ENCODE results near the gene LTBP1.

DNA sequence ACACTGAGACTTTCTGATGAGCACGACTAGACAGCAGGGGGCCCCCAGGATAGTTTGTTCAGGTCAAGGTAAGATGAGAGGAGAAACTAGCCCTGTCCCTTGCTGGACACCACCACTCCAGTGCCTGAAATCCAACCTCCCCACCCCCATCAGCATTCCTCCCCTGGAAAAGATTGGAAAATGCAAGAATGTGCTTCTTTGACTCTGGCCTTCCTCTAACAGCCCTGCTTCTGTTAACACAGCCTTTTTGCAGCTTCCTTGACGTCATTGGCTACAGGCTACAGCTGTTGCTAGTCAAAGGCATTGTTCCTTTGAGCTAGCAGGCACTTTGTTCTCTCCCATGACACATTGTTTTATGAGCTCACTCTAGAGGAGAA is 20.1 kb upstream of the LTBP1 start:
- TF ChIP-seq, protein P1, sequence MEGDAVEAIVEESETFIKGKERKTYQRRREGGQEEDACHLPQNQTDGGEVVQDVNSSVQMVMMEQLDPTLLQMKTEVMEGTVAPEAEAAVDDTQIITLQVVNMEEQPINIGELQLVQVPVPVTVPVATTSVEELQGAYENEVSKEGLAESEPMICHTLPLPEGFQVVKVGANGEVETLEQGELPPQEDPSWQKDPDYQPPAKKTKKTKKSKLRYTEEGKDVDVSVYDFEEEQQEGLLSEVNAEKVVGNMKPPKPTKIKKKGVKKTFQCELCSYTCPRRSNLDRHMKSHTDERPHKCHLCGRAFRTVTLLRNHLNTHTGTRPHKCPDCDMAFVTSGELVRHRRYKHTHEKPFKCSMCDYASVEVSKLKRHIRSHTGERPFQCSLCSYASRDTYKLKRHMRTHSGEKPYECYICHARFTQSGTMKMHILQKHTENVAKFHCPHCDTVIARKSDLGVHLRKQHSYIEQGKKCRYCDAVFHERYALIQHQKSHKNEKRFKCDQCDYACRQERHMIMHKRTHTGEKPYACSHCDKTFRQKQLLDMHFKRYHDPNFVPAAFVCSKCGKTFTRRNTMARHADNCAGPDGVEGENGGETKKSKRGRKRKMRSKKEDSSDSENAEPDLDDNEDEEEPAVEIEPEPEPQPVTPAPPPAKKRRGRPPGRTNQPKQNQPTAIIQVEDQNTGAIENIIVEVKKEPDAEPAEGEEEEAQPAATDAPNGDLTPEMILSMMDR (IDR thresholded peaks at IDR 0.05) = no peak
- TF ChIP-seq POLR2A (IDR thresholded peaks at IDR 0.05) (no peak), EP300 (IDR thresholded peaks at IDR 0.05) (no peak)

Measured in suprapubic skin (tissue), 3 donors.